K562 (cell line): ENCODE data around the gene CDC123. TPM values are rescaled to one million over a fixed set of nuclear protein-coding genes. Genes with fewer than 3 reads are reported as not detected.

Experiments
- CHD7 ChIP-seq: fragments of 200-600 bp; sonication (generic); IDR thresholded peaks from one replicate; pipeline ENCODE4 v1.6.1; 2012; ENCODE audit warnings: mild to moderate bottlenecking, low read depth, low read length, inconsistent platforms
- DPF2 ChIP-seq: fragments of 450-650 bp; IDR thresholded peaks from 2 replicates; pipeline ENCODE4 v1.6.1; 2016
- KDM1A ChIP-seq, 2 experiments: fragments of 450-650 bp; IDR thresholded peaks; 2 replicates each; pipeline ENCODE4 v1.6.1; 2016; ENCODE audit warnings: mild to moderate bottlenecking in 2 of 2
- LARP7 ChIP-seq: fragments of 450-650 bp; IDR thresholded peaks from 2 replicates; pipeline ENCODE4 v1.6.1; 2016
- NR2C1 ChIP-seq, 2 experiments: fragments of 450-650 bp; IDR thresholded peaks; 2 replicates each; pipeline ENCODE4 v1.6.1; 2017; ENCODE audit warnings: mild to moderate bottlenecking in 2 of 2, antibody characterized with exemption in 1 of 2, inconsistent platforms in 1 of 2, missing compliant biosample characterization in 1 of 2, missing genetic modification characterization in 1 of 2
- PHB ChIP-seq: fragments of 250-450 bp; sonication (Bioruptor Pico); IDR thresholded peaks from 2 replicates; pipeline ENCODE4 v1.5.0; 2021
- PHF20 ChIP-seq: fragments of 450-650 bp; IDR thresholded peaks from 2 replicates; pipeline ENCODE4 v1.6.1; 2018; ENCODE audit not compliant: partially characterized antibody
- TCFL5 ChIP-seq: fragments of 250-450 bp; sonication (Bioruptor Pico); conservative IDR thresholded peaks from 2 replicates; pipeline ENCODE4 v1.6.1; 2021; ENCODE audit warnings: mild to moderate bottlenecking, moderate library complexity, matching md5 sums
- TFAM ChIP-seq: fragments of 250-450 bp; sonication (Bioruptor Pico); conservative IDR thresholded peaks from 2 replicates; pipeline ENCODE4 v1.5.0; 2021; ENCODE audit warnings: mild to moderate bottlenecking, moderate library complexity
- ZFP91 ChIP-seq: sonication (generic); formaldehyde crosslinking; IDR thresholded peaks from 2 replicates; pipeline ENCODE4 v1.8.0; 2022; ENCODE audit warnings: mild to moderate bottlenecking, missing genetic modification reagents
- ZNF3 ChIP-seq: fragments of 250-450 bp; sonication (Bioruptor Pico); IDR thresholded peaks from 2 replicates; pipeline ENCODE4 v1.5.0; 2021; ENCODE audit warnings: mild to moderate bottlenecking, moderate library complexity
- ZNF583 ChIP-seq: fragments of 250-450 bp; sonication (Bioruptor Pico); IDR thresholded peaks from 2 replicates; pipeline ENCODE4 v1.4.0; 2020
- ZNF586 ChIP-seq: fragments of 450-650 bp; formaldehyde crosslinking; conservative IDR thresholded peaks from 2 replicates; pipeline ENCODE4 v1.4.0; 2020; ENCODE audit warnings: mild to moderate bottlenecking, moderate library complexity
- ZNF77 ChIP-seq: fragments of 250-450 bp; sonication (Bioruptor Pico); IDR thresholded peaks from 2 replicates; pipeline ENCODE4 v1.5.0; 2020
- ZNF830 ChIP-seq: fragments of 250-450 bp; sonication (Bioruptor Pico); IDR thresholded peaks from 2 replicates; pipeline ENCODE4 v1.5.0; 2021; ENCODE audit warnings: mild to moderate bottlenecking
- polyA plus RNA-seq, 8 experiments: library from polyadenylated mRNA; depleted of rRNA in 4 of 8; stranded (reverse) in 5 of 8; unstranded in 3 of 8; fragments of >200 nt; fragmentation: Nextera tagmentation in 2 of 8; fragmentation: Illumina TruSeq in 1 of 8; extraction: Ambion mirVana in 2 of 8; extraction: Trizol in 1 of 8; gene quantifications; 2 replicates each; pipeline versions ENCODE4 v1.2.1 to v1.2.3, GENCODE V29; 2011 to 2014; ENCODE audit warnings: inconsistent platforms in 1 of 8, missing spikeins in 1 of 8
- total RNA-seq, 7 experiments: library from RNA; depleted of rRNA in 6 of 7; stranded (reverse); fragments of >200 nt in 6 of 7; fragmentation: Illumina TruSeq in 2 of 7; extraction: Trizol in 2 of 7; gene quantifications; 2 replicates each; pipeline versions ENCODE4 v1.2.1 to v1.2.3, GENCODE V29; 2011 to 2021; ENCODE audit warnings: low replicate concordance in 1 of 7

The CDC123 gene
- total and polyA plus RNA-seq, 9 of the 15 experiments (the other 6 are each of a cell fraction or from before 2014, with no cell fraction given): 137 to 288 (median 175) TPM

DNA sequence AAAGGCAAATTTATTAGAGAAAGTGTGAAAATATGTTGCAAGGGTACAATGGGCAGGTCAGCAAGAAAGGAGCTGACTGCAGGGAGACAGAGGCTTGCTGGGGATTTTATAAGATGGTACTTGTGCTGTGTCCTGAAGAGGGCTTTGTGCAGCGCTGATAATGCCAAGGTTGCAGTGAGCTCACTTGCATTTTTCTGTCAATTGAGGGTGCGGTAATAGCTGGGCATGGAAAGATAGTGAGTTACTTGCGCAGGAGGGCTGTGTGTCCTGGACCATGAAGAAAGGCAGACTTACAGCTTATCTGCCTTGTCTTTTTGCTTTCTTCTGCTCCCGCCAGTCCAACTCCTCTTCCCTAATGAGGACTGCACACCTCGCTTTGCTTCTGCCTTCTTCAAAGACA lies 12.5 kb downstream of the CDC123 start (continued):
- TF ChIP-seq CHD7 (no peak), PHF20 (no peak), ZFP91 (CRISPR knock-in tag) (no peak), ZNF830 (no peak), ZNF586 (CRISPR knock-in tag) (no peak), ZNF77 (no peak), ZNF583 (CRISPR knock-in tag) (no peak), LARP7 (no peak), TFAM (CRISPR knock-in tag) (no peak), PHB (CRISPR knock-in tag) (no peak), TCFL5 (no peak), ZNF3 (CRISPR knock-in tag) (no peak), DPF2 (peak; percentile 93), KDM1A (IDR thresholded peaks at IDR 0.05) (peak; percentile 72 to 80), NR2C1 (IDR thresholded peaks at IDR 0.05) (no peak), NR2C1 (tag; IDR thresholded peaks at IDR 0.05) (no peak)
